Activated CD4-positive, CD25-positive, alpha-beta regulatory T cell (primary cell): ENCODE data around the gene COX7A2L.

Source experiments
- DNase-seq, 4 experiments: peaks; one replicate each; lab custom pipeline; 2025; lab: John Stamatoyannopoulos, UW

COX7A2L gene

DNA sequence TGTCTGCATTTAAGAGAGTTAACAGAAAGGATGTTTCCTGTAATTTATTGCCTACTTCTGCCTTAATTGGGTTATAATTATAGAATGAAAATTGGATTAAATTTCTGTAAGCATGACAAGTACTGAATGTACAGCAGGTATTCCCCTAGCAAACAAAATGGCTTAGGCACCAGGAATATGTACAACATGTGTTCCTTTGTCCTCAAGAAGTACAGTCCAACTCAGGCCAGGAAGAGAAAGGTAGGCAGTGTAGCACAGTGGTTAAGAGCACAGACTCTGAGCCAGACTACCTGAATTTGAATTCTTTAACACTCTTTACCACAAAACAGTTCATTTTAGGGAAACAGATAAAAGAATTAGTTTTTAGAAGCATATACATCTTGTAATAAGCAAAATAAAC is 43.1 kb downstream of the COX7A2L start:
- no peak for DNase-seq

- no peak for DNase-seq
Observed at GRCh38 chr2:42317486-42317885, 43.5 kb downstream of the COX7A2L start.

DNA sequence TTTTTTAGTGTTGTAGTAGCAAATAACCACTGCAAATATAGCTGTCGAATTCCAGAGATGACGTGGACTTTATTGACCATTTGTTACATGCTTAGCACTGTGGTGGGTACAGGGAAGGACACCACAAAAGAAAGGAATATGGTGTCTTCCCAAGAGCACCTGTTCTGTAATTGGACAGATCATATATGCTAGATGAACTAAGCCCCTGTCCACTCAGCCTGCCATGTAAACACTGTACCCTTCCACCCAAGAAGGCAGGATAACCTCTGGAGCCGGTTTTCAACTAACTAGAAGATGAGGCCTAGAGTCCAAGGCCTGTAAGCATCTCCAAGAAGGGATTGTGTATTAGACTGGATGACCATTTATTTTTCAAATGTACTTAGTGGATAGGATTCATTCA is 44.1 kb downstream of the COX7A2L start:
- no peak for DNase-seq

- no peak for DNase-seq
Observed at GRCh38 chr2:42315844-42316470, 45.1 kb downstream of the COX7A2L start.

DNA sequence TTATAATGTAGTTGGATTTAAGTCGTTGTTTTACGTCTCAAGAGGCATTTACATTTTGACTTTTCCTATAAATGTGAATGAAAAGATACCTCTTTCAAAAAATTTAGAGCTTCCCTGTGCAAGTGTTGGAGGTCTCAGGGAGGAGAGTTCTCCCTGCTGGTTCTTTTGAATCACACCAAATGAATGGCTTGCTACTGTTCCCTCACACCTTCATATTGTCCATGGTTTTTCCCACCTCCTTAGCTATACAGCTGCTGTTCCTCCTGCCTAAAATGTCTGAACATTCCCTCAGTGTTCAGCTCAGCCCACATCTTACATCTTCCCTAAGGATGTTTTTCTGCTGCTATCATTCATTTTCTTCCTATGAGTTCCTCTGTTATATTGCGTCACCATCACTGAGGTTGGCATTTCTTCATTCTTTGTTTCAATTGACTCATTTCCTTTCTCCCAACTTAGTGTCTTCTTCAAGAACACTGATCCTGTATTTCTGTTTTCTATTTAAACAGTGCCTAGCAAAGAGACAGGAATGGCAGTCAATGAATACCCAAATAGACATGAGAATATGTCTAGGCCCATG is 46.0 kb downstream of the COX7A2L start:
- DNase-seq, result no peak

DNA sequence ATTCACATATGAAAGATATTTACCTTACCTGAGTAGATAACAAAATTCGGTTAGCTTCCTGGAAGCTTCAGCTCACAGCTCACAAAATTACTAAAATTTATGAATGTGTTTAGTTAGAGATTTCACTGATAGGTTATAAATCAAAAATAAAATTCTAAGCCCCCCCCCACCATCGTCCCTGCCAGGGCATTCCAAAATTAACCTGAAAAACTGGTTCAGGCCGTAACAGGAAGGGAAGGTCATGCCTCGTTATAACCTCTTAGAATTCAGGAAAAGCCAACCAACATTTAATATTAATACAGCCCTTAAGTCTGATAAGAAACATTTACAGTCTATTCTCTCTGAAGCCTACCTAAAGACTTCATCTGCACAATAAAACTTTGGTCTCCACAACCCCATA is 48.9 kb downstream of the COX7A2L start:
- no peak for DNase-seq

DNA sequence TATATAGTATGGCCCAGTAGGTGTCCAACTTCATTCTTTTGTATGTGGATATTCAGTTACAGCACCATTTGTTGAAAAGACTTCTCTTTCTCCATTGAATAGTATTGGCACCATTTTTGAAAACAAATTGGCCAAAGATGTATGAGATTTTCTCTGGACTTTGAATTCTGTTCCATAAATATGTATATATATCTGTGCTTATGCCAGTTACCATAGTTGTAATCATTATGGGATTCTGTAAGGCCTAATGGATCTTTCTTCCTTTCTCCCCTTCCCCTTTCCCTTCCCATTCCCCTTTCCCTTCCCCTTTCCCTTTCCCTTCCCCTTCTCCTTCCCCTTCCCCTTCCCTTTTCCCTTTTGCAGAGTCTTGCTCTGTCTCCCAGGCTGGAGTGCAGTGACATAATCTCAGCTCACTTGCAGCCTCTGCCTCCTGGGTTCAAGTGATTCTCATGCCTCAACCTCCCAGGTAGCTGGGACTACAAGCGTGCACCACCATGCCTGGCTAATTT is 51.0 kb downstream of the COX7A2L start:
- DNase-seq, result no peak

DNA sequence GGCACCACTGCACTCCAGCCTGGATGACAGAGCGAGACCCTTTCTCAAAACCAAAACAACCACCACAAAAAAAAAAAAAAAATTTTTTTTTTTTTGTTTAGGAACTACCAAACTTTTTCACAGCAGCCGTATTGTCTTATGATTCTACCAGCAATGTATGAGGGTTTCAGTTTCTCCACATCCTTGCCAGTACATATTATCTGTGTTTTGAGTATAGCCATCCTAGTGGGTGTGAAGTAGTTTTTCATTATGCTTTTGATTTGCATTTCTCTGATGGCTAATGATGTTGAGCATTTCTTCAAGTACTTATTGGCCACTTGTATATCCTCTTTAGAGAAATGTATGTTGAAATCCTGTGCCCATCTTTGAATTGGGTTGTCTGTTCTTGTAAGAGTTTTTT is 51.7 kb downstream of the COX7A2L start:
- no peak for DNase-seq

GRCh38 chr2:42307180-42307579 is 53.8 kb downstream of the COX7A2L start:
- DNase-seq, result no peak

- DNase-seq, result no peak
Observed at GRCh38 chr2:42304059-42304713, 56.8 kb downstream of the COX7A2L start.

DNA sequence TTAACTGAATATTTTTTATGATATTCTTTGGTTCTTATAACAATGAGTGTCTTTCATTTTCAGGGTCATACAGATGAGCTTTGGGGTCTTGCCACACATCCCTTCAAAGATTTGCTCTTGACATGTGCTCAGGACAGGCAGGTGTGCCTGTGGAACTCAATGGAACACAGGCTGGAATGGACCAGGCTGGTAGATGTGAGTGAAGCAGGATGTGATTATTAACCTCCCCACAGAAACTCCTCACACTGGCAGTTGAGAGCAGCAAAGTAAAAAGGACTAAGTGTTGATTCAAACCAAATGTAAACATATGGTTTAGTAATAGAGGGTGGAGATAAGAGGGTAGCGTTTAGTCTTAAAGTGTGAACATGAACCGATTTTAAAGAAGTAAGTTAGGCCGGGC is 57.8 kb downstream of the COX7A2L start:
- DNase-seq, result no peak

DNA sequence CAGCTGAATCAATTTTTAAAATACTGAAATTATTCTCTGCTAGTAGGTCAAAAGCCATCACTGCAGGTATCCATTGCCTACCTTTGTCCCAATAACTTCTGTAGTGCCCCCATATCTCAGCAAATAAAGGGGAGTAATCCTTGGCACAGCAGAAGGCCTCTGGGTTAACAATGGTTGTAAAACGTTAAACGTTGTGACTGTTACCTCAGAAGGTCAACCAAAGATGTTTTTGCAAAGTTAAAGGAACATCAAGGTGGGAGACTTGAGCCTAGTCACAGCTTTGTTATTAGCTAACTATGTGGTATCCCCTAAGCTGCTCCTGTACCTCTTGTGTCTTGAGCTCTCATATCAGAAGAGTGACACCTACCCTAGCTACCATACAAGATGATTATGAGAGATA is 60.5 kb downstream of the COX7A2L start:
- DNase-seq, result no peak
